ENCODE data around the gene PZP.

DNA sequence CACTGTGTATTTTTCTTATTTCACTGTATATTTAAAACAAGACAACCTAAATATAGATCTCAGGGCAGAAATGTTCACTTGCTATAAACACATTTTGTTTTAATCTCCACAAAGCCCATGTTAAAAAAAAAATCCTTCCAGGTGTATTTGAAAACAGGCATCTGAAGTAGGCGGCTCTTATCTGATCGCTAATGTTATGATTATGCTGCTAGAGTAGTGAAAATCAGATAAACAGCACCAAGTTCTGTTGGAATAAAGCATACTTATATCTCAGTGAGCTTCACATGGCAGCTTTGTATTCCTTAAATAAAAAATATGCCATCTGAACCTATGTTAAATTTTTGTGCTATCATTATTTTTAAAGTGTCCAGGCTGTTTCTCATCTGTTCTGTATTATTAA is 47.6 kb upstream of the PZP start:
- no peak for TF ChIP-seq EP300 (IDR thresholded peaks at IDR 0.05)
- TF ChIP-seq CTCF (IDR thresholded peaks at IDR 0.05), result no peak
